Glomerular visceral epithelial cell (primary cell): Measurements from ENCODE around the gene AP5S1.
A peak's percentile ranks its signal among the peaks of the same experiment; 100 is the strongest.

ENCODE experiments used
- DNase-seq: peaks from one replicate; pipeline ENCODE4 v3.0.0-alpha.2; 2016; ENCODE audit errors: extremely low spot score

The AP5S1 gene

GRCh38 chr20:3846378-3846739, 26.0 kb downstream of the AP5S1 start:
- no peak for DNase-seq

GRCh38 chr20:3846740-3847428, 26.5 kb downstream of the AP5S1 start, which contains the start of gene MAVS:
Gene MAVS, plus strand, starts transcription at chr20:3846834. Its CDS starts 7,791 bp downstream, at chr20:3854625.
- peak; percentile 87 for DNase-seq

DNA sequence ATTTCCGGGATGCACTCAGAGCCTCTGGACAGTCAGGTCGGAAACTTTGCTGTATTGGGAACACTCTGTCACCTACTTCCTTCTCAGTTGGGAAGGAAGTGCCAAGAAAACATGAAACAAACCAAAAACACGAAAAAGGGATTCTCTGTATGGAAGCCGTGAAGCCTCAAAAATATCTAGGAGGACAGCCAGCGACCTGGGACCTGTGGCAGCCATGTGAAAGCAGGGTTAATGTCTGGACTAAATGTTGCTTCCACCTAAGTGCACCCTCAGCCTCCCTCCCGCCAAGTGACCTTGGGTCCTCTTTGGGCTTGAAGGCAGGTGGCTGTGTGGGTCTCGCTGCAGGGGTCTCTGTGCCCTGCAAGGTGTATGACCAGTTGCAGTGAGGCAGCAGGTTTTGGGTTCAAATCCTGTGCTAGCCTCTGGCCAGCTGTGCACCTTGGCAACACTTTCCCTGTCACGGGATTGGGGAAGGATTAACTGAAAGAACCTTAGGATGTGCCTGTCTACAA, 27.1 kb downstream of the AP5S1 start:
- no peak for DNase-seq

GRCh38 chr20:3848565-3848964, 28.2 kb downstream of the AP5S1 start:
- DNase-seq, result no peak

DNA sequence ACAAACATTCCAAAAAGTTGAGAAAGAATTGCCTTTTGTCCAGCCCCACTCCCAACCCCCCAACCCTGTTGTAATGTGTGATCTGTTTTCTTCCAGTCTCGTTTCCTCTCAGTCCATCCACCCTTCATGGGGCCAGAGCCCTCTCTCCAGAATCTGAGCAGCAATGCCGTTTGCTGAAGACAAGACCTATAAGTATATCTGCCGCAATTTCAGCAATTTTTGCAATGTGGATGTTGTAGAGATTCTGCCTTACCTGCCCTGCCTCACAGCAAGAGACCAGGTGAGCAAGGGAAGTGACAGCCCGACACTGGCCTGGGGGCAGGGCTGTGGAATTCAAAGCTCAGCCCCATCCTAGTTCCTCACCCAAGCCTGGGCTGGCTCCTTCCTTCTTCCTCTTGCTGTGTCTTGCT, 34.1 kb downstream of the AP5S1 start:
- no peak for DNase-seq

DNA sequence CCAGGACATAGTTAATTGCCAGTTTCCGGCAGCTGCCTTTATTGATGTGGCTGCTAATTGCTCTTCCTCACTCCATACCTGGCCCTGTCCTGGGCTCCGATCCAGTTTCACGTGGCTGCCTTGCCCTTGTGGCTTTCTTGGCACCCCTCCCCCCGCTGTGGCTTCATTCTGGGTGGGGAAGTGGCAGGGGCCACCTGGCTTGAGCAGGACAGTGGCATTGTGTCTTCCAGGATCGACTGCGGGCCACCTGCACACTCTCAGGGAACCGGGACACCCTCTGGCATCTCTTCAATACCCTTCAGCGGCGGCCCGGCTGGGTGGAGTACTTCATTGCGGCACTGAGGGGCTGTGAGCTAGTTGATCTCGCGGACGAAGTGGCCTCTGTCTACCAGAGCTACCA, 37.1 kb downstream of the AP5S1 start:
- no peak for DNase-seq

DNA sequence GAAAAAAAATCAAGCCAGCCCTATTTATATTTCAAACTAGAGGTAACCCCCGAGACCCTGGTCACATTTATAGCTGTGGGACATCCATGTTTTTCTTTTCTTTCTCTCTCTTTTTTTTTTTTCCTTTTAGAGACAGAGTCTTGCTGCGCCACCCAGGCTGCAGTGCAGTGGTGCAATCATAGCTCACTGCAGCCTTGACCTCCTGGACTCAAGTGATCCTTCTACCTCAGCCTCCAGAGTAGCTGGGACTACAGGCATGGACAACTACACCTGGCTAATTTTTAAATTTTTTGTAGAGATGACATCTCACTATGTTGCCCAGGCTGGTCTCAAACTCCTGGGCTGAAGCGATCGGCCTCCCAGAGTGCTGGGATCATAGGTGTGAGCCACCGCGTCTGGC, 38.3 kb downstream of the AP5S1 start:
- DNase-seq, result no peak

DNA sequence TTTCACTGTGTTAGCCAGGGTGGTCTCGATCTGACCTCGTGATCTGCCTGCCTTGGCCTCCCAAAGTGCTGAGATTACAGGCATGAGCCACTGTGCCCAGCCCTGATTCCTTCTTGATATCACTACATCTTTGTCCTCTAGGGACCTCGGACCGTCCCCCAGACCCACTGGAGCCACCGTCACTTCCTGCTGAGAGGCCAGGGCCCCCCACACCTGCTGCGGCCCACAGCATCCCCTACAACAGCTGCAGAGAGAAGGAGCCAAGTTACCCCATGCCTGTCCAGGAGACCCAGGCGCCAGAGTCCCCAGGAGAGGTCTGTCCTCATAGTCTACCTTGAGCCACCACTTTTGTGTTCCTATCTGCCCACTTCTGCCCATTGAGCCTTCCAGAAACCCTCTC, 40.8 kb downstream of the AP5S1 start:
- DNase-seq, result no peak

DNA sequence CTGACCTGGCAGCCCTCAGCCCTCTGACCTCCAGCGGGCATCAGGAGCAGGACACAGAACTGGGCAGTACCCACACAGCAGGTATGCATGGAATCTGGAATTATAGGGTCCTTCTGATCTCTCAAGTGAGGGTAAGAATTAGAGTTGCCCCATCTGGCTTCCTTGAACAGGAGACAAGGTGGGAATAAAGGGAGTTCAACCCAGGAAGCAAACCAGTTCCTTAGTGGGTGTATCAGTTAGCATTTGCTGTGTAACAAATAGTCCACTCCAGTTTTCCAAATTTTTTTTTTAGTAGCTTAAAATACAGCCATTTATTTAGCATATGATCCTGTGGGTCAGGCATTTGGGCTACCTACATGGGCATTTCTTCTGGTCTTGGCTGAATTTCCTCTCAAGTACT, 42.0 kb downstream of the AP5S1 start:
- DNase-seq, result no peak

DNA sequence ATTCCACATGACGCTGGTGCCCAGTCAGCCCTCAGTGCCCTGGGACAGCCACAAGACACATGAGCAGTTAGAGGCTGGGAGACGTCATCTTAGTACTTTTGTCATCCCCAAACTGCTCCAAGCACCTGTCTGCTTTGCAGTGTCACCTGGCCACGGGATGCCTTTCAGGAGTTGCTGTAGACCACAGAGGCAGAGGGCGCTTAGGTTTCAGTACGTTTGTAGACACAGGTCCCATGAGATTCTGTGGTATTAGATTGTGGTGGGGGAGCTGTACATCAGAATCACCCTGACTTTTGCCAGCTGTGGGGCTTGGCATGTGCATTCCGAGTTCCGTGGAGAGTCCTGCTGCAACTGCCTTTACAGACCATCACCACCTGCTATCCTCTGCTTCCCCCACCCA, 43.0 kb downstream of the AP5S1 start:
- DNase-seq, result no peak

GRCh38 chr20:3864518-3864917, 44.2 kb downstream of the AP5S1 start:
- DNase-seq, result no peak

DNA sequence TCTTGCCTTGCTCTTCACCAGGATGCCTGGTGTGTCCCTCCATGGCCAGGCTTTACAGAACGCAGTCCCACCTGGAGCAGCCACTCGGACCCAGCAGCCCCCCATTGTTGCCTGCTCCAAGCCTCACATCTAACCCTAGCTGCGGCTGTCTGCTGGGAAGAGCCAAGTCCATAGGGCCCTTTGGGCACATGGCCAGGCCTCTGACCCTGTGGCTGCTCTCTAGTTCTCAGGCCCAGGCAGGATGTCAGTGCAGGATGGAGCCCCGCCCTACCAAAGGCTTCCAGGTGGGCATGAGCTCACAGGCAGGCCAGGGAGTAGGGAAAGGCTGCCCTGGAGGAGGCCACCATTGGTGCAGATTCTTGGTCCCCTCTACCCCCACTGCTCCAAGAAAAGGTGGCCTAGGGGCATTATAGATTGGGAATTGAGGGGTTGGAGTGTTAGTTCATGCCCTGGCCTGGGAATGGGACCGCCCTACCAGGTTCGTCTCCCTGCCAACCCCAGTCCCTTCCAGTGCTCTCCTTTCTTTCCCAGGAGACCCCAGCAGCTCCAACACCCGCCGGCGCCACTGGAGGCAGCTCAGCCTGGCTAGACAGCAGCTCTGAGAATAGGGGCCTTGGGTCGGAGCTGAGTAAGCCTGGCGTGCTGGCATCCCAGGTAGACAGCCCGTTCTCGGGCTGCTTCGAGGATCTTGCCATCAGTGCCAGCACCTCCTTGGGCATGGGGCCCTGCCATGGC, 45.0 kb downstream of the AP5S1 start:
- no peak for DNase-seq

DNA sequence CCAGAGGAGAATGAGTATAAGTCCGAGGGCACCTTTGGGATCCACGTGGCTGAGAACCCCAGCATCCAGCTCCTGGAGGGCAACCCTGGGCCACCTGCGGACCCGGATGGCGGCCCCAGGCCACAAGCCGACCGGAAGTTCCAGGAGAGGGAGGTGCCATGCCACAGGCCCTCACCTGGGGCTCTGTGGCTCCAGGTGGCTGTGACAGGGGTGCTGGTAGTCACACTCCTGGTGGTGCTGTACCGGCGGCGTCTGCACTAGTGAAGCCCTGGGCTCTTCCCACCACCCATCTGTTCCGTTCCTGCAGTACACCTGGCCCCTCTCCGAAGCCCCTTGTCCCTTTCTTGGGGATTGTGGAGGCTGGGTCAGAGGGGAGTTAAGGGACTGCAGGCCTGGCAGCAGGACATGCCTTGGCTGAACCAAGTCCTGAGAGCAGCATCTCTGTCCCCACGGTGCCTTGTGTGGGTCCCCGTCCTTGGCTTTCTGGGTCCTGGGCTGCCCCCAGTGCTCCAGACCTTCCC, 45.6 kb downstream of the AP5S1 start:
- no peak for DNase-seq

GRCh38 chr20:3866464-3866863, 46.1 kb downstream of the AP5S1 start:
- no peak for DNase-seq

GRCh38 chr20:3867802-3868201, 47.5 kb downstream of the AP5S1 start:
- no peak for DNase-seq

DNA sequence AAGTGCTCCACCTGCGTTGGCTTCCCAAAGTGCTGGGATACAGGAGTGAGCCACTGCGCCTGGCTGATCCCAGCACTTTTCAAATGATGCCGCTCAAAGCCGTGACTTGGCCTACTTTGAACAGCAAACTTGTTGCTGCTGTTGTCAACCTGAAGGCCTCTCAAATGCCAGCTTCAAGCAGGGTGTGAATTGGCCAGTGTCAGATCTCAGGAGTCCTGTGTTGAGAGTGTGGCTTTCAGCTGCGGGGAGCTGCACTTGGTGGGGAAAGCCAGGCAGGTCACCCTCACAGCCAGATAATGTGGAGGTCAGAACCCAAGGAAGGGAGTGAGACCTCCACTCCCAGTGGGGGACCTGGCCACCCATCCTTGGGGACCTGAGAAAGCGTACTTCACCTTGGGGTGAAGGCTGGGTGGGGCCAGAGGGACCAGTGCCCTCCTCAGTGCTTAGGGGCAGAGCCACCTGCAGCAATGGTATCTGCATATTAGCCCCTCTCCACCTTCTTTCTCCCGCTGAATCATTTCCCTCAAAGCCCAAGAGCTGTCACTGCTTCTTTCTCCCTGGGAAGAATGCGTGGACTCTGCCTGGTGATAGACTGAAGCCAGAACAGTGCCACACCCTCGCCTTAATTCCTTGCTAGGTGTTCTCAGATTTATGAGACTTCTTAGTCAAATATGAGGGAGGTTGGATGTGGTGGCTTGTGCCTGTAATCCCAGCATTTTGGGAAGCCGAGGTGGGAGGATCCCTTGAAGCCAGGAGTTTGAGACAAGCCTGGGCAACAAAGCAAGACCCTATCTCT, 49.7 kb downstream of the AP5S1 start:
- DNase-seq, result no peak

- DNase-seq, result no peak
Measured at GRCh38 chr20:3871550-3872265, 51.4 kb downstream of the AP5S1 start.

DNA sequence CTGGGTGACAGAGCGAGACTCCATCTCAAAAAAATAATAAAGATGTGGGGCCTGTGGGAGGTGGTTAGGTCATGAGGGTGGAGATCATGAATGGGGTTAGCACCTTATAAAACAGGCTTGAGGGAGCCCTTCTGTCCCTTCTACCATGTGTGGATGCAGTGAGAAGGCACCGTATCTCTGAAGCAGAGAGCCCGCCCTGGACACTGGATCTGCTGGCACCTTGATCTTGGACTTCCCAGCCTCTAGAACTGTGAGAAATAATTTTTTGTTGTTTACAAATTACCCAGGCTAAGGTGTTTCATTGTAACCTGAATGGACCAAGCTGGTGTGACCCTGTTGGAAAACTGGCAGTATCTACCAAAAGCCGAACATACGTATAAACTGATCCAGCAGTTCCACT, 53.2 kb downstream of the AP5S1 start:
- DNase-seq, result no peak

DNA sequence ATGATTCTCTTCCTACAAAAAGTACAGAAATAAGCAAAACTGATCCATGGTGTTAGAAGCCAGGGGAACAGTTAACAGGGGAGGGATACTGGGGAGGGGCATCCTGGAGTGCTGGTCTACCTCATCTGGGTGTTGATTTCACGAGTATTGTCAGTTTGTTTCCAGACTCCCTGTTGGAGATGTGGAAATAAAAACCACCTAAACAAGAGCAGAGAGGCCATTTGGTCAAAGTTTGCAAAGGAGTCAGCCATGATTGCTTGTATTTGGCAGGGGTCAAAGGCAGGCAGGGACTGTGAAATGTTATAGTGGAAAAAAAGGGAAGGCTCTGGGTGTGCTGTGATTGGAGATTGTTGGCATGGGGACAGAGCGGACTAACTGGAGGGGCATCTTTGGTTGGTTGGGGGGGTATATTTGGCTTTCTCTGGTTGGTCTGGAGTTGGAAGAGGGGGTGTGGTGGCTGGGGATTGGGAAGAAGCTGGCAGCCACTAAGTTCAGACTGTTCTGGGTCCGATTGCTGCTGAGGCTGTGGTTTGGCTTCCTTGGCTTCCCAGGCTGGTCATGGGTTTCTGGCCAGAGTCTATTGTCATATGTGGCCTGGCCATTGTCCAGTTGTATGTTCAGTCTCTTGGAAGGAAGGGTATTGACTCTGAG, 54.0 kb downstream of the AP5S1 start:
- no peak for DNase-seq

GRCh38 chr20:3875378-3875974, 55.1 kb downstream of the AP5S1 start:
- DNase-seq, result no peak

- DNase-seq, result no peak
Measured at GRCh38 chr20:3876000-3876399, 55.7 kb downstream of the AP5S1 start.
